Endothelial cell of umbilical vein (primary cell): ENCODE measurements around the gene TSPAN33.

Experiments
- POLR2A ChIP-seq: IDR thresholded peaks from 2 replicates; pipeline ENCODE4 v1.6.1; 2012; ENCODE audit warnings: low read depth, mild to moderate bottlenecking, control low read depth, low read length
- TF ChIP-seq, protein P1 (sequence below), 2 donors: IDR thresholded peaks; 1 replicate in 1 of 2; 2 replicates in 1 of 2; pipeline ENCODE4 v1.5.1; 2011; ENCODE audit warnings: low read length in 2 of 2, mild to moderate bottlenecking in 2 of 2, moderate library complexity in 2 of 2, control low read depth in 1 of 2, inconsistent platforms in 1 of 2, low read depth in 1 of 2; ENCODE audit not compliant: insufficient read depth in 1 of 2; ENCODE audit errors: extremely low read depth in 1 of 2

- TF ChIP-seq POLR2A, result no peak
- TF ChIP-seq, protein P1, sequence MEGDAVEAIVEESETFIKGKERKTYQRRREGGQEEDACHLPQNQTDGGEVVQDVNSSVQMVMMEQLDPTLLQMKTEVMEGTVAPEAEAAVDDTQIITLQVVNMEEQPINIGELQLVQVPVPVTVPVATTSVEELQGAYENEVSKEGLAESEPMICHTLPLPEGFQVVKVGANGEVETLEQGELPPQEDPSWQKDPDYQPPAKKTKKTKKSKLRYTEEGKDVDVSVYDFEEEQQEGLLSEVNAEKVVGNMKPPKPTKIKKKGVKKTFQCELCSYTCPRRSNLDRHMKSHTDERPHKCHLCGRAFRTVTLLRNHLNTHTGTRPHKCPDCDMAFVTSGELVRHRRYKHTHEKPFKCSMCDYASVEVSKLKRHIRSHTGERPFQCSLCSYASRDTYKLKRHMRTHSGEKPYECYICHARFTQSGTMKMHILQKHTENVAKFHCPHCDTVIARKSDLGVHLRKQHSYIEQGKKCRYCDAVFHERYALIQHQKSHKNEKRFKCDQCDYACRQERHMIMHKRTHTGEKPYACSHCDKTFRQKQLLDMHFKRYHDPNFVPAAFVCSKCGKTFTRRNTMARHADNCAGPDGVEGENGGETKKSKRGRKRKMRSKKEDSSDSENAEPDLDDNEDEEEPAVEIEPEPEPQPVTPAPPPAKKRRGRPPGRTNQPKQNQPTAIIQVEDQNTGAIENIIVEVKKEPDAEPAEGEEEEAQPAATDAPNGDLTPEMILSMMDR (IDR thresholded peaks at IDR 0.05; ENCODE audit: extremely low read depth in 1 of 2, insufficient read depth in 1 of 2, low read depth in 1 of 2, low read length in 2 of 2), result no peak
These were observed 1.9 kb downstream of the TSPAN33 start for GRCh38 chr7:129146237-129146979.
